HAP-1 (cell line): ENCODE data around the gene NBEA.

Experiments used
- DNase-seq, 2 experiments: peaks; one replicate each; pipeline ENCODE4 v3.0.0-alpha.2; 2016 to 2020; ENCODE audit warnings: low spot score in 2 of 2
- H3K27me3 ChIP-seq: fragments of 250-450 bp; sonication (Bioruptor Pico); 2 replicates; pipeline ENCODE4 v1.5.1; 2020; ENCODE audit warnings: low read depth, mild to moderate bottlenecking, moderate library complexity
- H3K36me3 ChIP-seq: fragments of 250-450 bp; sonication (Bioruptor Pico); replicated peaks from 2 replicates; pipeline ENCODE4 v1.5.1; 2020; ENCODE audit warnings: mild to moderate bottlenecking
- H3K4me1 ChIP-seq: fragments of 250-450 bp; sonication (Bioruptor Pico); 2 replicates; pipeline ENCODE4 v1.5.1; 2020; ENCODE audit warnings: mild to moderate bottlenecking
- H3K4me3 ChIP-seq: fragments of 250-450 bp; sonication (Bioruptor Pico); 2 replicates; pipeline ENCODE4 v1.5.1; 2020; ENCODE audit warnings: mild to moderate bottlenecking, moderate library complexity
- H3K9me3 ChIP-seq: fragments of 250-450 bp; sonication (Bioruptor Pico); 2 replicates; pipeline ENCODE4 v1.5.1; 2020; ENCODE audit warnings: mild to moderate bottlenecking, moderate library complexity
- in situ Hi-C: fragments of 300-500 bp; cut with MboI; formaldehyde crosslinking; loops from 3 replicates; pipeline ENCODE4 v1.14.3; 2020; ENCODE audit warnings: low sequenced_read_pairs, inconsistent platforms, mixed read lengths

Gene NBEA

GRCh38 chr13:35139591-35139990 is 197.5 kb downstream of the NBEA start:
- H3K9me3 ChIP-seq = no peaks in the 10 kb centered on the region
- no peaks in the 10 kb centered on the region for H3K36me3 ChIP-seq
- in situ Hi-C loops = no loop called here
- no peaks in the 10 kb centered on the region for H3K27me3 ChIP-seq
- DNase-seq = no peak
- H3K4me1 ChIP-seq = peaks cover 2% of the 10 kb centered on the region; the same call in 1 of the 2 replicates
- no peak overlapping the region for H3K4me3 ChIP-seq

- Histone ChIP-seq H3K27me3 (no peaks in the 10 kb centered on the region), H3K4me1 (peaks cover 2% of the 10 kb centered on the region; the same call in 1 of the 2 replicates), H3K4me3 (no peak overlapping the region), H3K9me3 (no peaks in the 10 kb centered on the region), H3K36me3 (no peaks in the 10 kb centered on the region)
- in situ Hi-C loops = no loop called here
- no peak for DNase-seq
Observed at GRCh38 chr13:35140321-35140720, 198.3 kb downstream of the NBEA start.

GRCh38 chr13:35140831-35141230 is 198.8 kb downstream of the NBEA start:
- DNase-seq = no peak
- H3K4me3 ChIP-seq = no peak overlapping the region
- H3K27me3 ChIP-seq = no peaks in the 10 kb centered on the region
- no peaks in the 10 kb centered on the region for H3K36me3 ChIP-seq
- peaks cover 2% of the 10 kb centered on the region; the same call in 1 of the 2 replicates for H3K4me1 ChIP-seq
- in situ Hi-C loops = no loop called here
- H3K9me3 ChIP-seq = no peaks in the 10 kb centered on the region

DNA sequence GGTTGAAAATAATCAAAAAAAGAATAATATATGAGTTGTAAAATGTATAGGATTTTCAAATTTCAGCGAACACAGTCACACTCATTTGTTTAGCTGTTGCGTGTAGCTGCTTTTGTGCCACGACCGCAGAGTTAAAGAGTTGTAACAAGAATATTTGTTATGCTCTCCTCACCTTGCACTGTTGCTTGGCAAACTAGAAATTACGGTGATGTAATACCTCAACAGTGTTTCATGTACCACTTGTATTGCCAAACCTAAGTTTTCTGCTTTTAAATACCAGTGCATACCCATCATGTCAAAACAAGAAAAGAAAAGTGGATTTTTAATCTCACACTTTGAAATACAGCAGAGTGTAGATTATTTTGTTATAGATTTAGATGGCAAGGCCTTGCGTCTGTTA is 201.1 kb downstream of the NBEA start:
- Histone ChIP-seq H3K4me3 (no peak overlapping the region), H3K9me3 (no peaks in the 10 kb centered on the region), H3K36me3 (no peaks in the 10 kb centered on the region), H3K27me3 (no peaks in the 10 kb centered on the region), H3K4me1 (no peaks in the 10 kb centered on the region)
- in situ Hi-C loops = no loop called here
- DNase-seq = no peak

GRCh38 chr13:35144166-35144890 is 202.3 kb downstream of the NBEA start:
- Histone ChIP-seq H3K9me3 (no peaks in the 10 kb centered on the region), H3K27me3 (no peaks in the 10 kb centered on the region), H3K4me3 (no peak overlapping the region), H3K36me3 (no peaks in the 10 kb centered on the region), H3K4me1 (no peaks in the 10 kb centered on the region)
- in situ Hi-C loops = no loop called here
- DNase-seq = peak; percentile 12 to 29

DNA sequence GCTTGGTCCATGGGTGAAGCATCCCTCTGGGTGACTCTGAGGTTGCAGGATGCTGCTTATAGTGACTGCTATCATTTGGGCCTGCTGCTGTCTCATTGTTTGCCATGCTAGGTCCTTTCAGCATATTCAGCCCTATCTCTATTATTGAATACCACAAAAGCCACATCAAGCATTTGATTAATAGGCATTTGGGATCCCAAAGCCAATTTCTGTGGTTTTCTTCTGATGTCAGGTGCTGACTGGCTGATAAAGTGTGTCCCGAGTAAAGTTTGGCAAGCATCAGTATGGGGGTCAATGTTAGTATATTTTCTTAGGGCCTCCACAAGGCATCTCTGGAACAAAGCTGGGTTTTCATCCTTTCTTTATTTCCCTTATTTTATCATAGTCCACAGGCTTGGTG is 204.6 kb downstream of the NBEA start:
- no peaks in the 10 kb centered on the region for H3K4me1 ChIP-seq
- H3K36me3 ChIP-seq = no peaks in the 10 kb centered on the region
- no peaks in the 10 kb centered on the region for H3K9me3 ChIP-seq
- no peak for DNase-seq
- no peaks in the 10 kb centered on the region for H3K27me3 ChIP-seq
- in situ Hi-C loops = no loop called here
- H3K4me3 ChIP-seq = no peak overlapping the region

DNA sequence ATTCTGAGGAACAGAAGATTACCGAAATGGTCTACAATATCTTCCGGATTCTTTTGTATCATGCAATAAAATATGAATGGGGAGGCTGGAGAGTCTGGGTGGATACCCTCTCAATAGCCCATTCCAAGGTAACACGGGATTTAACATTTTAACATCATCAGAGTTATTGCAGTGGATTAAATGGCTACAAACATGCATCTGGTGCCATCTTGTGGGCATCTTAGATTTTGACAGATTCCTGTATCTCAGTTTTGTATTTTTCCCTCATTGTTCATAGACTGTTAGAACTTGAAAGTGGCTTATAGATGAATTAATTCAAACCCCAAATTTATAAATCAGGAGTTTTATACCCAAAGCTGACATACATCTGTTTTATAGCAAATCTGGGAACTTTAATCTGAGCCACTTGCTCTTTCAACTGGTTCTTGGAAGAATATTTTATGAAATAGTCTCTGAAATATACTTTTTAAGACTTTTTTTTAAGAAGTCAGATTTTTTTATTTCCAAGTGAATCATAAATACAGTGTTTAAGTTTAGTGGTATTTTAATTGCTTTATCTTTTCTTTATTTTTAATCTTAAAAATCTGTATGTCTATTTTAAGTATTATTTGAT is 215.2 kb downstream of the NBEA start:
- H3K4me1 ChIP-seq = peaks cover 8% of the 10 kb centered on the region
- in situ Hi-C loops = loop anchor here (25.0 kb wide), 1 partner anchor 1220 kb away; no protein-coding TSS in a partner anchor
- DNase-seq = peak; percentile 62 to 71

DNA sequence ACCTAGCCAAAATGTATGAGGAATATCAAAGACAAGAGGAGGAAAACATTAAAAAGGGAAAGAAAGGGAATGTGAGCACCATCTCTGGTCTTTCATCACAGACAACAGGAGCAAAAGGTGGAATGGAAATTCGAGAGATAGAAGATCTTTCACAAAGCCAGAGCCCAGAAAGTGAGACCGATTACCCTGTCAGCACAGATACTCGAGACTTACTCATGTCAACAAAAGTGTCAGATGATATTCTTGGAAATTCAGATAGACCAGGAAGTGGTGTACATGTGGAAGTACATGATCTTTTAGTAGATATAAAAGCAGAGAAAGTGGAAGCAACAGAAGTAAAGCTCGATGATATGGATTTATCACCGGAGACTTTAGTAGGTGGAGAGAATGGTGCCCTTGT is 217.0 kb downstream of the NBEA start:
- no peaks in the 10 kb centered on the region for H3K9me3 ChIP-seq
- no peaks in the 10 kb centered on the region for H3K27me3 ChIP-seq
- H3K4me1 ChIP-seq = peaks cover 8% of the 10 kb centered on the region
- DNase-seq = no peak
- H3K36me3 ChIP-seq = no peaks in the 10 kb centered on the region
- in situ Hi-C loops = loop anchor here (25.0 kb wide), 1 partner anchor 1222 kb away; no protein-coding TSS in a partner anchor
- no peak overlapping the region for H3K4me3 ChIP-seq

More for the DNA sequence above, 215.2 kb downstream of the NBEA start:
- no peaks in the 10 kb centered on the region for H3K36me3 ChIP-seq
- H3K27me3 ChIP-seq = no peaks in the 10 kb centered on the region
- no peak overlapping the region for H3K4me3 ChIP-seq
- H3K9me3 ChIP-seq = no peaks in the 10 kb centered on the region

DNA sequence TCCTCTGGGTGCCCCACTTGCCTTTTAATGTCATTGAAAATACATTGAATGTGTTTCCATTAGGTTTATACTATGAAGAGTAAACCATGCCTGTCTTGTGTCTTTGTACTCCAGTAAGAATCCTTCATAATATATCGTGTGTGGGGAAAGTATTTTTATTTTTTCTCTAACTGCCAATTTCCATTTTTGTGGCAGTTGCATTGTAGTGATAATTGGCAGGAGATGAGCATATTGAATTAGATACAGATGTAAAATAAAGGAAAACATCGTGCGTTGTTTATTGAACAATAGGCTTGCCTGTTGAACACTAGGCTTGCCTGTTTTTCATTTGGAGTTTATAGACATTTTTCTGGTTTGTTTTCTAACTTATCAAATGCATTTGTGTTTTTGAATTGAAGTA is 218.8 kb downstream of the NBEA start:
- Histone ChIP-seq H3K36me3 (no peaks in the 10 kb centered on the region), H3K4me1 (peaks cover 8% of the 10 kb centered on the region), H3K4me3 (no peak overlapping the region), H3K27me3 (no peaks in the 10 kb centered on the region), H3K9me3 (no peaks in the 10 kb centered on the region)
- in situ Hi-C loops = loop anchor here (25.0 kb wide), 1 partner anchor 1224 kb away; no protein-coding TSS in a partner anchor
- peak in 1 of 2 experiments; percentile 4 for DNase-seq

DNA sequence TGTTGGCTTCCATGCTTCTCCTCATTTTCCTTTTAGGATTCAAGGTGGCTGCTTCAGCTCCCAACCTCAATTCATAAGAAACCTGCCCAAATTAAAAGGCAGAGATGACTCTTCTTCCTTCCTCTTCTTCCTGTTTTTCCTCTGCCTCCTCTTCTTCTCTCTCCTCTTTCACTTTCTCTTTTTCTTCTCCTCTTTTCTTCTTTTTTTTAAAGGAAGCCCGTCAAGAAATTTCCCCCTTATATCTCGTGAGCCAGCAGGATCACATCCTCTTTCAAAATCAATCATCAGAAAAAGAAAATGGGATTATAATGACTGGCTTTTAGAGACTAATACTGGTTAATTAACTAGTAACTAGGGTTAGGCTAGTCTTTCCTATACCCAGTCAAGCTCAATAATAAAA is 220.3 kb downstream of the NBEA start:
- no peaks in the 10 kb centered on the region for H3K27me3 ChIP-seq
- no peaks in the 10 kb centered on the region for H3K36me3 ChIP-seq
- in situ Hi-C loops = loop anchor here (25.0 kb wide), 1 partner anchor 1225 kb away; no protein-coding TSS in a partner anchor
- no peak overlapping the region for H3K4me3 ChIP-seq
- H3K9me3 ChIP-seq = no peaks in the 10 kb centered on the region
- peaks cover 8% of the 10 kb centered on the region; the same call in 1 of the 2 replicates for H3K4me1 ChIP-seq
- no peak for DNase-seq

DNA sequence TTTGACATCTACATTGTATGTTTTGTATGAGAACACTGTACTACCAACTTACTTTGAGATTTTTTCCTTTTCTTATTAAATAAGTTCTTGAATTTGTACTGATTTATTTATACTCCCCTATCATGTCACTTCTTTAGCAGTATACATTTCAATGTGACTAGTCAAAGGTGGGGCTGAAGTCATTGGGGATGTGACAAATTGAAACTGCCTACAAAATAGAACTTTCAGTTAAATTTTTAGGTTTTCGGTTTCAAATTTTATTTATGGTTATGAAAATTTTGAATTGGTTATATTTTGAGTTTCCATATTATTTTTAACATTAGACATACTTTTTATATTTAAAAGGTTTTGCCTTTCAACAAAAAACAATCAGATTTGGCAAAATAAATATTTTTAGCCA is 221.6 kb downstream of the NBEA start:
- Histone ChIP-seq H3K36me3 (no peaks in the 10 kb centered on the region), H3K9me3 (no peaks in the 10 kb centered on the region), H3K4me1 (peaks cover 8% of the 10 kb centered on the region; the same call in 1 of the 2 replicates), H3K27me3 (no peaks in the 10 kb centered on the region), H3K4me3 (no peak overlapping the region)
- no peak for DNase-seq
- in situ Hi-C loops = loop anchor here (25.0 kb wide), 1 partner anchor 1226 kb away; no protein-coding TSS in a partner anchor

DNA sequence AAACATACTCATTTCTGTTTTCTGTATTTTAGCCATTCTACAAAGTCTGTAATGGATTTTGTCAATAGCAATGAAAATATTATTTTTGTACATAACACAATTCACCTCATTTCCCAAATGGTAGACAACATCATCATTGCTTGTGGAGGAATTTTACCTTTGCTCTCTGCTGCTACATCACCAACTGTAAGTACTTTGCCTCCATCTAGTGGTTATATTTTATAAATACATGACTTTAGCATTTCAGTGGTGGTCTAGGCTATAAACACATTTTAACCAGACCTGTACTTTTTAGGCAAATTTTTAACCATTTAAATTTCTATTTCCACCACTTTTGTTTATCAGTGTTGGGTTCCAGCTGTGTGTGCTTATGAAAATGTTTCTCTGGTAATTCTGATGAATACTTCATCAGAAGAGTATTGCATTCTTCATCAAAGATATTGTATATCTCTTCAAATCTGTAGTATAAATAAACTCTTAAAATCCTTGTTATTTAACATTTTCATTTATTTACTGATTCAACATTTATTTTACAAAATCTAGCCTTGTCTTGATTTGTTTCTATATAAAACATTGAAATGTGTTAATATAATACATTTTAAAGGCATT is 222.4 kb downstream of the NBEA start:
- in situ Hi-C loops = loop anchor here (25.0 kb wide), 1 partner anchor 1227 kb away; no protein-coding TSS in a partner anchor

GRCh38 chr13:35165205-35165604 is 223.1 kb downstream of the NBEA start:
- Histone ChIP-seq H3K9me3 (no peaks in the 10 kb centered on the region), H3K4me3 (no peak overlapping the region), H3K27me3 (no peaks in the 10 kb centered on the region), H3K36me3 (no peaks in the 10 kb centered on the region), H3K4me1 (peaks cover 8% of the 10 kb centered on the region; the same call in 1 of the 2 replicates)
- no peak for DNase-seq
- in situ Hi-C loops = loop anchor here (25.0 kb wide), 1 partner anchor 1228 kb away; no protein-coding TSS in a partner anchor

More for the DNA sequence above, 222.4 kb downstream of the NBEA start:
- H3K4me1 ChIP-seq = peaks cover 8% of the 10 kb centered on the region; the same call in 1 of the 2 replicates
- no peaks in the 10 kb centered on the region for H3K27me3 ChIP-seq
- H3K9me3 ChIP-seq = no peaks in the 10 kb centered on the region
- no peaks in the 10 kb centered on the region for H3K36me3 ChIP-seq
- no peak overlapping the region for H3K4me3 ChIP-seq
- DNase-seq = peak in 1 of 2 experiments; percentile 67

DNA sequence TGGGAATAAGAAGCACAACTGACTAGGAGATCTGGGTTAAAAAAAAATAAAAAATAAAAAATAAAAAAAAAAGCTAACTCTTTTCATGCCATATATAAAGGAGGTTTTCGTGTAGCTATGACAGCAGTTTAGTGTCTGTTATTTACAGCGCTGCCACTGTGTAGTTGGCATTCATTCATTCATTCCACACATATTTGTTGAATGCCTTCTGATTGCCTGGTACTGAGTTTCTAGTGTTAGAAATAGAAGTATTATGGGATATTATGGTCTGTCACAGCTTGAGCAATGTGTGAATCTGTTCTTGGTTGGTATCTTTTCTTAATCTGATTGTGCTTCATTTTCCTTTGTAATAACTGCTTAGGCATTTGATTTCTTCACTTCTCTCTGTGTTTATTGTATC is 237.4 kb downstream of the NBEA start:
- Histone ChIP-seq H3K4me1 (no peaks in the 10 kb centered on the region), H3K9me3 (no peaks in the 10 kb centered on the region), H3K4me3 (no peak overlapping the region), H3K36me3 (no peaks in the 10 kb centered on the region), H3K27me3 (no peaks in the 10 kb centered on the region)
- no peak for DNase-seq
- in situ Hi-C loops = no loop called here
